ENCODE results near the gene DRG2.

The DRG2 gene

GRCh38 chr17:18111330-18111971 is 23.7 kb downstream of the DRG2 start:
- H3K4me1 ChIP-seq (ENCODE audit: insufficient read depth, poor library complexity, severe bottlenecking): no peaks in the 10 kb centered on the region
- no peaks in the 10 kb centered on the region for H3K9me3 ChIP-seq (ENCODE audit: severe bottlenecking)
- no peaks in the 10 kb centered on the region for H3K36me3 ChIP-seq (ENCODE audit: low read depth)
- ATAC-seq (ENCODE audit: low read depth): no peak; the same call in 2 of the 3 replicates
- DNase-seq (ENCODE audit: low spot score): no peak
- no peak overlapping the region for H3K27ac ChIP-seq (ENCODE audit: poor library complexity, severe bottlenecking)
- TF ChIP-seq CTCF (IDR thresholded peaks at IDR 0.05; ENCODE audit: poor library complexity, severe bottlenecking): no peak
- no peak overlapping the region for H3K4me3 ChIP-seq (ENCODE audit: severe bottlenecking)
- H3K27me3 ChIP-seq (ENCODE audit: insufficient read depth, poor library complexity, severe bottlenecking): no peaks in the 10 kb centered on the region

- no peak for TF ChIP-seq CTCF (IDR thresholded peaks at IDR 0.05; ENCODE audit: poor library complexity, severe bottlenecking)
Measured at GRCh38 chr17:18115517-18115916, 27.8 kb downstream of the DRG2 start.

GRCh38 chr17:18116078-18116477 is 28.3 kb downstream of the DRG2 start:
- Histone ChIP-seq H3K27me3 (ENCODE audit: insufficient read depth, poor library complexity, severe bottlenecking) (no peaks in the 10 kb centered on the region), H3K4me3 (ENCODE audit: severe bottlenecking) (no peak overlapping the region), H3K4me1 (ENCODE audit: insufficient read depth, poor library complexity, severe bottlenecking) (no peaks in the 10 kb centered on the region), H3K36me3 (ENCODE audit: low read depth) (no peaks in the 10 kb centered on the region), H3K27ac (ENCODE audit: poor library complexity, severe bottlenecking) (no peak overlapping the region), H3K9me3 (ENCODE audit: severe bottlenecking) (no peaks in the 10 kb centered on the region)
- ATAC-seq (ENCODE audit: low read depth) (no peak), DNase-seq (ENCODE audit: low spot score) (no peak)
- no peak for TF ChIP-seq CTCF (IDR thresholded peaks at IDR 0.05; ENCODE audit: poor library complexity, severe bottlenecking)

More at GRCh38 chr17:18115517-18115916, 27.8 kb downstream of the DRG2 start:
- no peak overlapping the region for H3K4me3 ChIP-seq (ENCODE audit: severe bottlenecking)
- ATAC-seq (ENCODE audit: low read depth) (no peak), DNase-seq (ENCODE audit: low spot score) (no peak)
- no peak overlapping the region for H3K27ac ChIP-seq (ENCODE audit: poor library complexity, severe bottlenecking)
- H3K9me3 ChIP-seq (ENCODE audit: severe bottlenecking): no peaks in the 10 kb centered on the region
- H3K4me1 ChIP-seq (ENCODE audit: insufficient read depth, poor library complexity, severe bottlenecking): no peaks in the 10 kb centered on the region
- no peaks in the 10 kb centered on the region for H3K27me3 ChIP-seq (ENCODE audit: insufficient read depth, poor library complexity, severe bottlenecking)
- H3K36me3 ChIP-seq (ENCODE audit: low read depth): no peaks in the 10 kb centered on the region

- TF ChIP-seq CTCF (IDR thresholded peaks at IDR 0.05; ENCODE audit: poor library complexity, severe bottlenecking): no peak
- Histone ChIP-seq H3K27me3 (ENCODE audit: insufficient read depth, poor library complexity, severe bottlenecking) (no peaks in the 10 kb centered on the region), H3K9me3 (ENCODE audit: severe bottlenecking) (no peaks in the 10 kb centered on the region), H3K4me1 (ENCODE audit: insufficient read depth, poor library complexity, severe bottlenecking) (no peaks in the 10 kb centered on the region), H3K4me3 (ENCODE audit: severe bottlenecking) (no peak overlapping the region), H3K27ac (ENCODE audit: poor library complexity, severe bottlenecking) (no peak overlapping the region), H3K36me3 (ENCODE audit: low read depth) (no peaks in the 10 kb centered on the region)
- DNase-seq (ENCODE audit: low spot score): no peak
- ATAC-seq (ENCODE audit: low read depth): no peak
Measured at GRCh38 chr17:18117533-18117932, 29.8 kb downstream of the DRG2 start.

Data from RWPE2 (cell line).